ENCODE data around the gene SPEM3.

Gene SPEM3

DNA sequence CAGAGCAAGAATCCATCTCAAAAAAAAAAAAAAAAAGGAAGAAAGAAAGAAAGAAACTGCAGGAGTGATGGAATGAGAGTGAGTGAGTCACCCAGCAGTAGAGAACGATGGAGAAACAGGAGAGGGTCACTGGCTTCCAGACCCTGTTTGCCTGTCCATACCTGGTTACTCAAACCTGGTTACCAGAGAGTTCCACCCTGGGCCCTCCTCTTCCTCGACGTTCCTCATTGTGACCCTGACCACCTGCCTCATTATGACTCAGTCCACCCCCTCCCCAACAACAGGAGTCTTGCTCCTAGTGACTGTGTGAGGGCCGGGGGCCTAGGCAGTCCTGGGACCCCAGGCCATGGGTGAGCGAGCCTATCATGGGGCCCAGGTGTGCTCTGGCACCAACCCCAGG is at the start of gene SPEM3:
Gene SPEM3 (plus strand): TSS at position 301 of the 400 bp plus-strand sequence. CDS start 46 bp downstream, at position 347.
- no peak for DNase-seq (ENCODE audit: low read depth in 2 of 2)

- DNase-seq (ENCODE audit: low read depth in 2 of 2), result no peak
Observed at GRCh38 chr17:7379134-7379533, 49.5 kb upstream of the SPEM3 start.

DNA sequence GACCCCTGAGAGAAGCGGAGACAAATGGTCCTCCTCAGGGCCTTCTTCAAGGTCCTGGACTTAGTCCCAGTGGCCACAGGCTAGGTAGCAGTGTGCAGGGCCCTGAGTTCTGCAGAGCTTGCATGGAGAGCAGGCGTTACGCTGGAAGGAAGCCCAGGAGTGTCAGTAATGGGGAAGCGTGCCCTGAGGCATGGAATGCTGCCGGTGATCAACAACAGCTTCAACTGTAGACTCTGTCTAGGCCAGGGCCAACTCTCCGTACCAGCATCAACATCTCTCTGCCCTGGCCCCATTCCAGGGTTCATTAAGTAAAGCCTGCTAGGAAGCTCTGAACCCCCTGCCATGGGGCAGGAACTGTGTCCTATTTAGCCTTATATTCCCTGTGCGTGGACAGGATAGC is 48.3 kb upstream of the SPEM3 start:
- DNase-seq (ENCODE audit: low read depth in 2 of 2), result no peak

DNA sequence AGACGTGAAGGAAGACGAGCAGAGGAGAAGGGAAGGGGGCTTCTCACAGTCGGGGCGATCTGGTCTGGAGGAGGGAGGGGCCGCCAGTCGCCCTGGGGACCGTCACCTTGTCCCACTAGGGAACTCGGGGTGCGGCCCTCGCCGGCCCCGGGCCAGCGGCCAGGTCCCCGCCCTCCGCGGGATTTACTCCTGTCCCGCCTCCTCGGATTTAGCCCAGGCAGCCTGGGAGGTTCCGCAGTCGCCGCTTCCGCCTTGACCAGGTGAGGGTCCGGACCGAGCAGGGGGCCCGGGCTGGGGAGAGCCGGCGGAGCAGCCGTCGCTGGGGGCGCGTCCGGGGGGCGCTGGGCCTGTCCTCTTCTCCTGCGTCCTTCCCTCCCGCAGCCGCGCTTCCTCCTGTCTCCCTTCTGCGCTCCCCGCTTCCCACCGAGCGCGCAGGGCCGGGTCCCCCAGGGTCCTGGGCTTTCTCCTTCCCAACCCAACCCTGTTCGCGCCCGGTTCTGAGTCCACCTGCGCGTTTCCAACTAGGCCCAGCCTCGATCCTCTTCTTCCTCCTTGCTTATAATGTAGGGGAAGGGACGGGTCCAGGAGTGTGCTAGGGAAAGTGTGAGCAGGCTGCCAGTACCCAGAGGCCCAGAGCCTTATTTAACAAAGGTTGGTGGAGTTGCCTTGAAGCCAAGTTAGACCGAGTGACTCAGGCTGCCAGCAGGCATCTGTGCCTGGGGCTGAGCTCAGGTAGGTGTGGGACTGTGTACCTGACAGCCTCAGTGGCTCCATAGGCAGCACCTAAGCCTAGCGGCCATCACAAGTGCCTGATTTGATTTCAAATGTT is 47.6 kb upstream of the SPEM3 start, which contains the start of gene TNK1:
Gene TNK1 (plus strand): TSS at position 235 of the 829 bp plus-strand sequence. CDS start 1,838 bp downstream, outside the sequence.
- no peak for DNase-seq (ENCODE audit: low read depth in 2 of 2)

DNA sequence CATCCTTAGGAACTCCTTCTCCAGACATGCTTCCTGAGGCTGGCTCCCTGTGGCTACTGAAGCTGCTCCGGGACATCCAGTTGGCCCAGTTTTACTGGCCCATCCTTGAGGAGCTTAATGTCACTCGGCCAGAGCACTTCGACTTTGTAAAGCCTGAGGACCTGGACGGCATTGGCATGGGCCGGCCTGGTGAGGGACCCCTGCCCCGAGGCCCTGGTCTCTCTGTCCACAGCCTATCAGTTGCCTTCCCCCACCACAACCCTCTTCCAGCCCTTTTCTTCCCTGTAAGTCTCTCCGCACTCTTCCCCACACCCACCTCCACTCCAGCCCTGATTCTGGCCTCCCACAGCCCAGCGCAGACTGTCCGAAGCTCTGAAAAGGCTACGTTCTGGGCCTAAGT is 45.8 kb upstream of the SPEM3 start:
- no peak for DNase-seq (ENCODE audit: low read depth in 2 of 2)

DNA sequence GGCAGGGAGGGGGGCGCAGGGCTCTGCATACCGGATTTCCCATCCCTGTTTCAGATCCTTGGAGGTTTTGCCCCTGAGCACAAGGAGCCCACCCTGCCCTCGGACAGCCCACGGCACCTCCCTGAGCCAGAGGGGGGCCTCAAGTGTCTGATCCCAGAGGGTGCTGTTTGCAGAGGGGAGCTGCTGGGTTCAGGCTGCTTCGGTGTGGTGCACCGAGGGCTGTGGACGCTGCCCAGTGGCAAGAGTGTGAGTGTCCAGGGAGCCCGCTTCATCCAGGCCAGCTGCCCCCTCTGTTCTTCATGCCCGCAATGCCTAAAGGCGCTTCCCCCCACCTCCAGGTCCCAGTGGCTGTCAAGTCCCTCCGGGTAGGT is 45.3 kb upstream of the SPEM3 start:
- DNase-seq (ENCODE audit: low read depth in 2 of 2), result no peak

DNA sequence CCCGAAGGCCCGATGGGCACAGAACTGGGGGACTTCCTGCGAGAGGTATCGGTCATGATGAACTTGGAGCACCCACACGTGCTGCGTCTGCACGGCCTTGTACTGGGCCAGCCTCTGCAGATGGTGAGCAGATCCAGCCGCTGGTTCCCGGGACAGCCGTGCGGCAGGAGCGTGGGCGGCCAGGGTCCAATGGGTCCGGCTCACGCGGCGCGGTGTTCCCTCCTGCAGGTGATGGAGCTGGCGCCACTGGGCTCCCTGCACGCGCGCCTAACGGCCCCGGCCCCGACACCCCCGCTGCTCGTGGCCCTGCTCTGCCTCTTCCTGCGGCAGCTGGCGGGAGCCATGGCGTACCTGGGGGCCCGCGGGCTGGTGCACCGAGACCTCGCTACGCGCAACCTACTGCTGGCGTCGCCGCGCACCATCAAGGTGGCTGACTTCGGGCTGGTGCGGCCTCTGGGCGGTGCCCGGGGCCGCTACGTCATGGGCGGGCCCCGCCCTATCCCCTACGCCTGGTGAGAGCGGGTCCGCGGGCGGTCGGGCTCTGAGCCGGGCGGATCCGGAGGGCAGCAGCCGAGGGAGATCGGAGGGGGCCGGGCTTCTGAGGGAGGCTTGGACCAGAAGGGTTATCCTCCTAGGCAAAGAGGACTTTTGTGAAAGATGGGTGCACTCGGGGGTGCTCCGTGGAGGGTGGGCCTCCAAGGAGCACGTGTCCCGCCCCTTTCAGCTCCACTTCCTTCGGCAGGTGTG is 44.7 kb upstream of the SPEM3 start:
- peak; percentile 49 to 60 for DNase-seq (ENCODE audit: low read depth in 2 of 2)

DNA sequence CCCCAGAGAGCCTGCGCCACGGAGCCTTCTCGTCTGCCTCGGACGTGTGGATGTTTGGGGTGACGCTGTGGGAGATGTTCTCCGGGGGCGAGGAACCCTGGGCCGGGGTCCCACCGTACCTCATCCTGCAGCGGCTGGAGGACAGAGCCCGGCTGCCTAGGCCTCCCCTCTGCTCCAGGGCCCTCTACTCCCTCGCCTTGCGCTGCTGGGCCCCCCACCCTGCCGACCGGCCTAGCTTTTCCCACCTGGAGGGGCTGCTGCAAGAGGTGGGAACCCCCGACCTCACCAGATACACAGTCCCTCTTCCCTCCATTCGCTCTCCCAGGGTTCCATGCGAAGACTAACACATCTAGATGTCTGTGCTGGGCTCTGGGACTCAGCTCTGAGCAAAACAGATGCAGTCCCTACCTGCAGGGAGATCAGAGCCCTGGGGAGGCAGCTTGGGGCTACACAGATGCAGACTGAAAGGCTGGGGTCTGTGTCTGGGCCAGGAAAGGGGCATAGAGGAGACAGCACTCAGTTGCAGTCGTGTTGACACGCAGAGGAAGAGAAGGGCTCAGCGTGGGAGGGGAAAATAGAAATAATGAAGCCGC is 44.1 kb upstream of the SPEM3 start:
- DNase-seq (ENCODE audit: low read depth in 2 of 2), result no peak

GRCh38 chr17:7388856-7389255 is 39.8 kb upstream of the SPEM3 start:
- DNase-seq (ENCODE audit: low read depth in 2 of 2), result no peak

GRCh38 chr17:7389924-7390910 is 38.4 kb upstream of the SPEM3 start:
- DNase-seq (ENCODE audit: low read depth in 2 of 2), result no peak

- DNase-seq (ENCODE audit: low read depth in 2 of 2), result no peak
Observed at GRCh38 chr17:7391307-7391706, 37.4 kb upstream of the SPEM3 start.

DNA sequence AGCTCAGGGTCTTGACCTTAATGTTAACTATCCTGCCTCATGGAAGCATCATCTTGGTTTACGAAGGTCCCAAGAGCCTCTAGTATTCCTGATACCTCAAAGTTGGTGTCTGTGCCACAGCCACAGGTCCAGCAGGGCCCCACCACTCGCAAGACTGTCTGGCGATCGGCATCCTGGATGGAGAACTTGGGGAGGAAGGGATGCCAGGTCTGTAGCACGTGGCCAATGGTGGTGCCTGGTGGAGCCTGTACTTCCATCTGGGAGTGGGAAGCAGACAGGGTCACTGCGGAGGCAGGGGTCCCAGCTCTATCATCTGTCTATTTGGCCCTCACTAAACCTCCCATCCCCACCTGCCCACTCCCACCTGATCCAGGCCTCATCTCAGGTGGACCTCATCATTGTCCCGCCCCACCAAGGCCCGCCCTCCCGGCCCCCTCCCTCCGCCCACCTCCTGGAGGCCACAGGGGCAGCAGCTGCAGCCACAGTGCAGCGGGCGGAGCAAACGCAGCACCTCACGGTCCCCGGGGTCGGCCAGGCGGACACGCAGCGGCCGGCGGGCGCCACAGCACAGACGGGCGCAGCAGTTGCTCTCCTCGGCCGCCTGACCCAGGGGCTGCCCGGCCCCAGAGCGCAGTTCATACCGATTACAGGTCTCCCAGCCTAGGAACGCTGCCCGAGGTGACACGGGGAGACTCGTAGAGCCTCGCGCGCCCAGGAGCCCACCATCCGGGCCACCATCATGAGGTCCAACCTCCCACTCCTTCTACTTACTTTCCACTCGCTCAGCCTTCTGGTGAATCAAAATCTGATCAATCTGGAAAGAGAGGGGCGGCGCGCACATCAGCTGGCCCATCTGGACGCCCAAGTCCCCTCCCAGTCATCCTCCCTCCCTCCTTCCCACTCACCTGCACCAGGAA is 35.7 kb upstream of the SPEM3 start:
- DNase-seq (ENCODE audit: low read depth in 2 of 2), result no peak

GRCh38 chr17:7393613-7394451 is 34.8 kb upstream of the SPEM3 start:
- peak; percentile 23 to 37 for DNase-seq (ENCODE audit: low read depth in 2 of 2)

- peak; percentile 52 to 78 for DNase-seq (ENCODE audit: low read depth in 2 of 2)
Observed at GRCh38 chr17:7394452-7395191, 34.0 kb upstream of the SPEM3 start, which contains the start of gene PLSCR3. TSS of gene PLSCR3 (minus strand) at chr17:7394525. CDS start at chr17:7394110, 415 bp downstream.

GRCh38 chr17:7396147-7396546 is 32.5 kb upstream of the SPEM3 start:
- DNase-seq (ENCODE audit: low read depth in 2 of 2), result no peak

GRCh38 chr17:7398612-7399011 is 30.0 kb upstream of the SPEM3 start:
- no peak for DNase-seq (ENCODE audit: low read depth in 2 of 2)

GRCh38 chr17:7403043-7403726 is 25.5 kb upstream of the SPEM3 start:
- DNase-seq (ENCODE audit: low read depth in 2 of 2), result no peak

DNA sequence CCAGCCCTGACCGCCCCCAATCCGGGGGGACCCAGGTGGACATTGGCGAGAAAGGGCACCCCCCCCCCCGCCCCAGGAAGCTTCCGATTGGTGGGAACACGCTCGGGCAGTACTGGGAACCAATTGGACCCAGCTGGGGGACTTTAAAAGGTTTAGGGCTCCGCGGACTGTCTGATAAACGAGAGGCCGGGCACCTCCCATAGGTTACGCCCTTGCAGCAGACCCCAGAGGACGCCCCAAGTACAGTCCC is 25.0 kb upstream of the SPEM3 start:
- DNase-seq (ENCODE audit: low read depth in 2 of 2), result no peak

Data from stimulated activated CD4-positive, alpha-beta T cell treated with anti-CD3 and anti-CD28 coated beads, Interleukin-1b, Interleukin-23, amount 100 ng/mL, for 1 hour (primary cell).